ENCODE results near the gene MRPS33.

DNA sequence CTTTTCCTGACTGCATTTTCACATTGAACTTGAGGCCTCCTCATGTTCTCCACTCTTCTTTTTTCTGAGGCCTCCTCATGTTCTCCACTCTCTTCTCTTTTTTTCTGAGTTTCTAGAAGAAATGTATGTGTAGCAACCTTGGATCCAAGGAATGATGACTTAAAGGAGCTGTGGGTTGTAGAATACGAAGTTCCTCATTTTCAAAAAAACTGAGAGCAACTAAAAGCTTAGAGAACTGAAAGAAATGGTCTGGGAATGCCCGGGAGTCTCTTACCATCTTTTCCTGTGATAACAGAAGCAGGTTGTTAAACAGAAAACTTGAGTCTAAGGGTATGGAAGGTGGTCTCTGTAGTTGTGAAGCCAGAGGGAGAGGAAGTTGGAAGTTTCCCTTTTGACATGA is 32.8 kb downstream of the MRPS33 start:
- TF ChIP-seq CTCF (IDR thresholded peaks at IDR 0.05; ENCODE audit: control extremely low read depth in 1 of 3, insufficient read depth in 1 of 3, low read depth in 1 of 3, low read length in 3 of 3) = no peak
- TF ChIP-seq TBP (IDR thresholded peaks at IDR 0.05; ENCODE audit: low read depth, low read length) = no peak
- no peak for TF ChIP-seq EP300 (IDR thresholded peaks at IDR 0.05; ENCODE audit: borderline replicate concordance in 1 of 2, low read depth in 2 of 2, low read length in 2 of 2)
- no peak for TF ChIP-seq POLR2AphosphoS5 (IDR thresholded peaks at IDR 0.05; ENCODE audit: low read depth, low read length)
- TF ChIP-seq ATF3 (IDR thresholded peaks at IDR 0.05; ENCODE audit: insufficient read depth, low read depth, low read length) = no peak
- TF ChIP-seq BRCA1 (IDR thresholded peaks at IDR 0.05; ENCODE audit: low read depth, low read length) = no peak
- TF ChIP-seq RFX5 (IDR thresholded peaks at IDR 0.05; ENCODE audit: borderline replicate concordance, low read depth, low read length) = no peak
- no peak for TF ChIP-seq GABPA (IDR thresholded peaks at IDR 0.05; ENCODE audit: borderline replicate concordance, insufficient read depth, low read length)
- TF ChIP-seq JUND (IDR thresholded peaks at IDR 0.05; ENCODE audit: low read length) = no peak
- no peak for TF ChIP-seq BCL11A (IDR thresholded peaks at IDR 0.05; ENCODE audit: low read depth in 2 of 2, low read length in 2 of 2)
- TF ChIP-seq, protein P1, sequence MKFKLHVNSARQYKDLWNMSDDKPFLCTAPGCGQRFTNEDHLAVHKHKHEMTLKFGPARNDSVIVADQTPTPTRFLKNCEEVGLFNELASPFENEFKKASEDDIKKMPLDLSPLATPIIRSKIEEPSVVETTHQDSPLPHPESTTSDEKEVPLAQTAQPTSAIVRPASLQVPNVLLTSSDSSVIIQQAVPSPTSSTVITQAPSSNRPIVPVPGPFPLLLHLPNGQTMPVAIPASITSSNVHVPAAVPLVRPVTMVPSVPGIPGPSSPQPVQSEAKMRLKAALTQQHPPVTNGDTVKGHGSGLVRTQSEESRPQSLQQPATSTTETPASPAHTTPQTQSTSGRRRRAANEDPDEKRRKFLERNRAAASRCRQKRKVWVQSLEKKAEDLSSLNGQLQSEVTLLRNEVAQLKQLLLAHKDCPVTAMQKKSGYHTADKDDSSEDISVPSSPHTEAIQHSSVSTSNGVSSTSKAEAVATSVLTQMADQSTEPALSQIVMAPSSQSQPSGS (IDR thresholded peaks at IDR 0.05; ENCODE audit: low read length) = no peak
- no peak for TF ChIP-seq POLR2A (IDR thresholded peaks at IDR 0.05; ENCODE audit: control extremely low read depth in 1 of 2, low read depth in 2 of 2, low read length in 2 of 2)
- no peak for TF ChIP-seq JUN (IDR thresholded peaks at IDR 0.05; ENCODE audit: low read depth, low read length)

Data from H1 (cell line).